ENCODE measurements around the gene PCMT1.
"Not testable (repeated sequence)": the region's sequence is repeated elsewhere in the genome, so short reads cannot be mapped to it uniquely, and the experiment has no call there.

DNA sequence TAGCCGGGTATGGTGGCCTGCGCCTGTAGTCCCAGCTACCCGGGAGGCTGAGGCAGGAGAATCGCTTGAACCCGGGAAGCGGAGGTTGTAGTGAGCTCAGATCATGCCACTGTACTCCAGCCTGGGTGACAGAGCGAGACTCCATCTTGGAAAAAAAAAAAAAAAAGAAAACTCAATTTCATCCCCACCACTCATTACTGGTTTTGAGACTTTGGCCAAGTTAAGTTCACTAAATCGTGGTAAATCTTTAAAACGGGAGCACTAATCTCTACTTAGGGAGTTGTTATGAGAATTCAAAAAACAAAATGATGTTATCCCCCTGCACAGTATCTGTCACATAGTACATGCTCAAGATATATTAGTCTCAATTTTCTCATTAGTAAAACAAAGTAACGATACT lies 4.3 kb upstream of the PCMT1 start:
- TF ChIP-seq, protein P1, sequence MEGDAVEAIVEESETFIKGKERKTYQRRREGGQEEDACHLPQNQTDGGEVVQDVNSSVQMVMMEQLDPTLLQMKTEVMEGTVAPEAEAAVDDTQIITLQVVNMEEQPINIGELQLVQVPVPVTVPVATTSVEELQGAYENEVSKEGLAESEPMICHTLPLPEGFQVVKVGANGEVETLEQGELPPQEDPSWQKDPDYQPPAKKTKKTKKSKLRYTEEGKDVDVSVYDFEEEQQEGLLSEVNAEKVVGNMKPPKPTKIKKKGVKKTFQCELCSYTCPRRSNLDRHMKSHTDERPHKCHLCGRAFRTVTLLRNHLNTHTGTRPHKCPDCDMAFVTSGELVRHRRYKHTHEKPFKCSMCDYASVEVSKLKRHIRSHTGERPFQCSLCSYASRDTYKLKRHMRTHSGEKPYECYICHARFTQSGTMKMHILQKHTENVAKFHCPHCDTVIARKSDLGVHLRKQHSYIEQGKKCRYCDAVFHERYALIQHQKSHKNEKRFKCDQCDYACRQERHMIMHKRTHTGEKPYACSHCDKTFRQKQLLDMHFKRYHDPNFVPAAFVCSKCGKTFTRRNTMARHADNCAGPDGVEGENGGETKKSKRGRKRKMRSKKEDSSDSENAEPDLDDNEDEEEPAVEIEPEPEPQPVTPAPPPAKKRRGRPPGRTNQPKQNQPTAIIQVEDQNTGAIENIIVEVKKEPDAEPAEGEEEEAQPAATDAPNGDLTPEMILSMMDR (IDR thresholded peaks at IDR 0.05; ENCODE audit: low read length), result not testable (repeated sequence)
- TF ChIP-seq EZH2 (IDR thresholded peaks at IDR 0.05; ENCODE audit: borderline replicate concordance, low read length), result not testable (repeated sequence)

Measured in OCI-LY1 (cell line).